Endothelial cell of umbilical vein (primary cell): ENCODE results near the gene ZFYVE21.

Experiments
- JUN ChIP-seq: IDR thresholded peaks from 2 replicates; pipeline ENCODE4 v1.6.1; 2011; ENCODE audit warnings: borderline replicate concordance, low read depth; ENCODE audit not compliant: insufficient read length, insufficient read depth
- TF ChIP-seq, protein P1 (sequence below): IDR thresholded peaks from 2 replicates; pipeline ENCODE4 v1.6.1; 2011; ENCODE audit not compliant: insufficient read depth, insufficient read length

DNA sequence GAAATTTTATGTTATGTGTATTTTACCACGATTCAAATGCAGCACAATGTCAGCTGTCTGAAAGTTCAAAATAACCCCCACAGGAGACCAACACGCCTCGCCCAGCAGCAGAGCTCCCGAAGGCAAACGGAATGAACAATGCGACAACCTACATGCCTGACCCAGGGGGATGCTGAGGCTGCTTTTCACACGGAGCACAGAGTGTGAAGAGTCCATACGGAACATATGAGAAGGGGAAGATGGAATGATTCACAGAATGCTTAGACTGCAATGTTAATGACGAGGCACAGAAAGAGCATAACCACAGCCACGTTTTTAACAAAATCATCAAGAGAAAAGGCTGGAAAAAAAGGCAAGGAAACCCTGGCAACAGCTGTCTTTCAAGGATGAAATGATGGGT lies 22.6 kb downstream of the ZFYVE21 start:
- no peak for TF ChIP-seq JUN
- TF ChIP-seq, protein P1, sequence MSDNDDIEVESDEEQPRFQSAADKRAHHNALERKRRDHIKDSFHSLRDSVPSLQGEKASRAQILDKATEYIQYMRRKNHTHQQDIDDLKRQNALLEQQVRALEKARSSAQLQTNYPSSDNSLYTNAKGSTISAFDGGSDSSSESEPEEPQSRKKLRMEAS, result no peak
